H1 (cell line): ENCODE measurements around the gene RTN4RL1. TPM values are rescaled to one million over a fixed set of nuclear protein-coding genes. Genes with fewer than 3 reads are reported as not detected.

Source experiments
- CTCF ChIA-PET: fragments of 300-600 bp; sonication (Branson Sonifier 250); formaldehyde crosslinking; loops from one replicate; lab custom pipeline; 2021; ENCODE audit not compliant: partially characterized antibody; lab: Charles Lee
- POLR2A ChIA-PET: fragments of 300-600 bp; sonication (Branson Sonifier 250); formaldehyde crosslinking; loops from one replicate; lab custom pipeline; 2021; ENCODE audit warnings: inconsistent platforms; ENCODE audit not compliant: partially characterized antibody; lab: Charles Lee
- DNase-seq, 2 experiments: peaks; one replicate each; pipeline versions ENCODE4 v3.0.0 to v3.0.0-alpha.2; 2010 to 2022; ENCODE audit warnings: low spot score in 2 of 2, low read depth in 1 of 2, mixed read lengths in 1 of 2
- FAIRE-seq: peaks from 2 replicates; lab custom pipeline; 2011; peaks lifted over from hg19 to GRCh38; lab: Jason Lieb, UNC
- H2AFZ ChIP-seq: 2 replicates; pipeline ENCODE4 v1.8.1; 2012; ENCODE audit warnings: low read length, inconsistent platforms
- H2AK5ac ChIP-seq: 2 replicates; pipeline ENCODE4 v1.6.1; 2013; ENCODE audit warnings: low read depth, low read length
- H2BK120ac ChIP-seq: replicated peaks from 2 replicates; pipeline ENCODE3; 2013; ENCODE audit warnings: low read depth, low read length, inconsistent platforms
- H2BK12ac ChIP-seq: 2 replicates; pipeline ENCODE4 v1.6.1; 2013; ENCODE audit warnings: low read depth, low read length
- H2BK15ac ChIP-seq: 2 replicates; pipeline ENCODE4 v1.6.1; 2013; ENCODE audit warnings: low read length
- H2BK20ac ChIP-seq: 2 replicates; pipeline ENCODE4 v1.6.1; 2013; ENCODE audit warnings: low read length
- H2BK5ac ChIP-seq: 2 replicates; pipeline ENCODE4 v1.6.1; 2013; ENCODE audit warnings: low read depth, low read length
- H3K14ac ChIP-seq: 2 replicates; pipeline ENCODE4 v1.6.1; 2013; ENCODE audit warnings: inconsistent platforms; ENCODE audit not compliant: insufficient read length
- H3K18ac ChIP-seq: 2 replicates; pipeline ENCODE4 v1.6.1; 2013; ENCODE audit warnings: low read length; ENCODE audit errors: extremely low read depth
- H3K23ac ChIP-seq: 2 replicates; pipeline ENCODE4 v1.6.1; 2013; ENCODE audit warnings: inconsistent platforms; ENCODE audit not compliant: insufficient read length
- H3K23me2 ChIP-seq: 2 replicates; pipeline ENCODE4 v1.6.1; 2013; ENCODE audit warnings: low read depth, low read length
- H3K27ac ChIP-seq: 2 replicates; pipeline ENCODE4 v1.6.1; 2011; ENCODE audit warnings: low read depth, low read length, inconsistent platforms
- H3K27me3 ChIP-seq, 4 experiments: replicated peaks in 1 of 4; 1 replicate in 1 of 4; 2 replicates in 3 of 4; pipeline versions ENCODE4 v1.6.1 to v1.8.1; 2011 to 2013; ENCODE audit warnings: low read length in 3 of 4, mild to moderate bottlenecking in 3 of 4, inconsistent platforms in 2 of 4, mixed read lengths in 2 of 4, moderate library complexity in 1 of 4; ENCODE audit not compliant: control insufficient read depth in 3 of 4, insufficient read depth in 3 of 4; ENCODE audit errors: extremely low read depth in 1 of 4
- H3K36me3 ChIP-seq, 4 experiments: 2 replicates each; pipeline versions ENCODE4 v1.6.1 to v1.8.1; 2011 to 2013; ENCODE audit warnings: mild to moderate bottlenecking in 4 of 4, low read length in 3 of 4, moderate library complexity in 2 of 4, control low read depth in 1 of 4, inconsistent platforms in 1 of 4; ENCODE audit not compliant: insufficient read depth in 4 of 4, control insufficient read depth in 2 of 4
- H3K4ac ChIP-seq: replicated peaks from 2 replicates; pipeline ENCODE3; 2013; ENCODE audit warnings: low read length, low read depth, mixed read lengths, inconsistent platforms; ENCODE audit not compliant: insufficient read length
- H3K4me1 ChIP-seq, 4 experiments: replicated peaks in 1 of 4; 1 replicate in 1 of 4; 2 replicates in 3 of 4; pipeline versions ENCODE4 v1.6.1 to v1.8.1; 2011 to 2013; ENCODE audit warnings: low read length in 3 of 4, inconsistent platforms in 2 of 4, mixed read lengths in 1 of 4; ENCODE audit not compliant: insufficient read depth in 4 of 4, control insufficient read depth in 3 of 4
- H3K4me2 ChIP-seq, 2 experiments: 2 replicates each; pipeline versions ENCODE4 v1.6.1 to v1.8.1; 2011 to 2013; ENCODE audit warnings: low read depth in 2 of 2, low read length in 2 of 2, control low read depth in 1 of 2, inconsistent platforms in 1 of 2, mild to moderate bottlenecking in 1 of 2; ENCODE audit not compliant: insufficient read depth in 1 of 2
- H3K4me3 ChIP-seq, 4 experiments: fragments of 200-600, 300-600 bp in 1 of 4; sonication (generic), shearing (Covaris generic), sonication (Bioruptor Twin) in 1 of 4; 2 replicates each; pipeline versions ENCODE4 v1.5.1 to v1.8.1; 2011 to 2016; ENCODE audit warnings: low read length in 4 of 4, low read depth in 3 of 4, control low read depth in 2 of 4, inconsistent platforms in 2 of 4, mild to moderate bottlenecking in 2 of 4, mixed read lengths in 1 of 4, moderate library complexity in 1 of 4; ENCODE audit not compliant: insufficient read depth in 2 of 4; ENCODE audit errors: extremely low read depth in 1 of 4
- H3K56ac ChIP-seq: replicated peaks from 2 replicates; pipeline ENCODE3; 2013; ENCODE audit warnings: low read depth, mild to moderate bottlenecking, mixed read lengths, low read length, inconsistent platforms; ENCODE audit not compliant: insufficient read length
- H3K79me1 ChIP-seq: 2 replicates; pipeline ENCODE4 v1.6.1; 2013; ENCODE audit warnings: low read depth, low read length, control low read depth
- H3K79me2 ChIP-seq, 2 experiments: 2 replicates each; pipeline versions ENCODE4 v1.6.1 to v1.8.1; 2012 to 2013; ENCODE audit warnings: low read length in 2 of 2, mild to moderate bottlenecking in 2 of 2, inconsistent platforms in 1 of 2; ENCODE audit not compliant: insufficient read depth in 2 of 2, control insufficient read depth in 1 of 2
- H3K9ac ChIP-seq, 4 experiments: replicated peaks in 1 of 4; 1 replicate in 1 of 4; 2 replicates in 3 of 4; pipeline versions ENCODE4 v1.6.1 to v1.8.1; 2011 to 2013; ENCODE audit warnings: low read depth in 3 of 4, low read length in 3 of 4, control low read depth in 2 of 4, mild to moderate bottlenecking in 2 of 4, moderate library complexity in 2 of 4, inconsistent platforms in 1 of 4; ENCODE audit errors: extremely low read depth in 1 of 4
- H3K9me3 ChIP-seq, 2 experiments: 2 replicates each; pipeline versions ENCODE4 v1.6.1 to v1.8.1; 2012 to 2013; ENCODE audit warnings: mild to moderate bottlenecking in 2 of 2, moderate library complexity in 2 of 2, control low read depth in 1 of 2, inconsistent platforms in 1 of 2, low read depth in 1 of 2, low read length in 1 of 2, mixed read lengths in 1 of 2; ENCODE audit not compliant: insufficient read depth in 2 of 2
- H4K20me1 ChIP-seq, 2 experiments: replicated peaks in 1 of 2; 2 replicates each; pipeline versions ENCODE3 to v1.8.1; 2011 to 2013; ENCODE audit warnings: inconsistent platforms in 2 of 2, low read length in 2 of 2, mild to moderate bottlenecking in 1 of 2; ENCODE audit not compliant: insufficient read depth in 2 of 2, control insufficient read depth in 1 of 2
- H4K5ac ChIP-seq: 2 replicates; pipeline ENCODE4 v1.6.1; 2013; ENCODE audit warnings: low read length, low read depth, mixed read lengths, inconsistent platforms; ENCODE audit not compliant: insufficient read length
- H4K8ac ChIP-seq: 2 replicates; pipeline ENCODE4 v1.8.0; 2013; ENCODE audit warnings: mild to moderate bottlenecking, moderate library complexity, low read length, inconsistent platforms; ENCODE audit not compliant: insufficient read depth; ENCODE audit errors: extremely low read depth
- H4K91ac ChIP-seq: replicated peaks from 2 replicates; pipeline ENCODE3; 2013; ENCODE audit warnings: low read length, mixed read lengths, inconsistent platforms; ENCODE audit not compliant: insufficient read length
- BACH1 ChIP-seq: IDR thresholded peaks from 2 replicates; pipeline ENCODE4 v1.6.1; 2012; ENCODE audit warnings: low read length, improper control_type of control experiment
- EGR1 ChIP-seq: IDR thresholded peaks from 2 replicates; pipeline ENCODE4 v1.6.1; 2011; ENCODE audit warnings: low read depth, low read length, borderline replicate concordance
- GTF2F1 ChIP-seq: IDR thresholded peaks from 2 replicates; pipeline ENCODE4 v1.6.1; 2012; ENCODE audit warnings: low read depth, low read length, improper control_type of control experiment, borderline replicate concordance
- HDAC2 ChIP-seq, 2 experiments: fragments of 300-600 bp in 1 of 2; sonication (generic) in 1 of 2; IDR thresholded peaks; 2 replicates each; pipeline ENCODE4 v1.6.1; 2011 to 2012; ENCODE audit warnings: low read depth in 2 of 2, low read length in 2 of 2, mild to moderate bottlenecking in 2 of 2, moderate library complexity in 2 of 2, borderline replicate concordance in 1 of 2, inconsistent platforms in 1 of 2
- HDAC6 ChIP-seq: IDR thresholded peaks from one replicate; pipeline ENCODE4 v1.7.1; 2012; ENCODE audit warnings: low read depth, mild to moderate bottlenecking, inconsistent platforms, low read length, moderate library complexity
- KDM1A ChIP-seq: fragments of 200-600, 300-600 bp; sonication (generic); IDR thresholded peaks from 2 replicates; pipeline ENCODE4 v1.7.1; 2016; ENCODE audit warnings: mild to moderate bottlenecking, low read length, borderline replicate concordance
- MAFK ChIP-seq: IDR thresholded peaks from 2 replicates; pipeline ENCODE4 v1.6.1; 2012; ENCODE audit warnings: low read depth, mild to moderate bottlenecking, improper control_type of control experiment, low read length
- NANOG ChIP-seq: IDR thresholded peaks from 2 replicates; pipeline ENCODE4 v1.6.1; 2011; ENCODE audit warnings: low read length, low read depth, mild to moderate bottlenecking, inconsistent platforms; ENCODE audit not compliant: insufficient read depth, poor library complexity, severe bottlenecking
- POU5F1 ChIP-seq: IDR thresholded peaks from 2 replicates; pipeline ENCODE4 v1.6.1; 2011; ENCODE audit warnings: low read depth, mild to moderate bottlenecking, low read length, moderate library complexity
- SP1 ChIP-seq: IDR thresholded peaks from 2 replicates; pipeline ENCODE4 v1.6.1; 2011; ENCODE audit warnings: low read depth, low read length
- SP2 ChIP-seq: IDR thresholded peaks from 2 replicates; pipeline ENCODE4 v1.6.1; 2012; ENCODE audit warnings: mild to moderate bottlenecking, low read length, inconsistent platforms
- TAF7 ChIP-seq: optimal IDR thresholded peaks from 2 replicates; pipeline ENCODE3; 2011; ENCODE audit warnings: low read depth, mild to moderate bottlenecking, inconsistent platforms, low read length, moderate library complexity, borderline replicate concordance
- TCF12 ChIP-seq: IDR thresholded peaks from 2 replicates; pipeline ENCODE4 v1.6.1; 2011; ENCODE audit warnings: low read depth, mild to moderate bottlenecking, low read length
- WGBS, 2 experiments: shearing (Covaris generic) in 1 of 2; methylation state at CpG; one replicate each; pipeline versions ENCODE4 v1.1.6 to v1.1.7; 2013 to 2015; ENCODE audit warnings: low lambda C conversion rate in 2 of 2, mixed read lengths in 2 of 2, inconsistent platforms in 1 of 2, low coverage in 1 of 2, missing lambda C conversion rate in 1 of 2; ENCODE audit not compliant: insufficient replicate concordance in 2 of 2, insufficient coverage in 1 of 2, insufficient read length in 1 of 2; ENCODE audit errors: extremely low coverage in 1 of 2, missing lambda C conversion rate in 1 of 2; 5-methylcytosine and 5-hydroxymethylcytosine counted together
- polyA plus RNA-seq, 7 experiments: library from polyadenylated mRNA; depleted of rRNA in 3 of 7; stranded (reverse) in 5 of 7; unstranded in 2 of 7; fragments of >200 nt in 5 of 7; fragments of 200-250 nt in 2 of 7; gene quantifications; 1 replicate in 5 of 7; 2 replicates in 1 of 7; 4 replicates in 1 of 7; pipeline versions ENCODE4 v1.2.1 to v1.2.3, GENCODE V29; 2011 to 2013; ENCODE audit warnings: missing spikeins in 2 of 7, mixed read lengths in 2 of 7
- total RNA-seq: library from RNA; stranded (reverse); fragmentation: NEBNext Ultra II Directional; extraction: Animal tissue kit (Norgen Biotek cat#: 25700); gene quantifications from 2 replicates; pipeline ENCODE4 v1.2.1, GENCODE V29; 2021

Gene RTN4RL1
- total and polyA plus RNA-seq, 2 of the 8 experiments (the other 6 are each of a cell fraction or from before 2014, with no cell fraction given), result 0.09 TPM; not detected in 1

- no peak for FAIRE-seq
- Histone ChIP-seq H2BK15ac (no peak overlapping the region), H3K9ac (no peak overlapping the region), H2BK5ac (no peak overlapping the region), H3K4ac (no peak overlapping the region), H4K91ac (no peak overlapping the region), H3K4me3 (no peak overlapping the region), H2AFZ (no peak overlapping the region), H3K27me3 (peaks cover 0 to 2% (median 0%) of the 10 kb centered on the region in 4 experiments; a peak in 1 of 7 replicates), H3K4me1 (peaks cover 0 to 9% (median 3%) of the 10 kb centered on the region in 4 experiments; a peak in 5 of 7 replicates), H4K5ac (no peak overlapping the region), H3K27ac (no peak overlapping the region), H3K79me1 (no peaks in the 10 kb centered on the region), H2BK120ac (no peak overlapping the region), H3K4me2 (no peak overlapping the region), H2AK5ac (no peak overlapping the region), H4K20me1 (peaks cover 0 to 7% of the 10 kb centered on the region in 2 experiments), H3K18ac (no peak overlapping the region), H3K14ac (no peak overlapping the region), H3K56ac (no peak overlapping the region), H2BK20ac (no peak overlapping the region), H3K79me2 (no peaks in the 10 kb centered on the region), H3K23me2 (peaks cover 2% of the 10 kb centered on the region; the same call in 1 of the 2 replicates), H4K8ac (no peak overlapping the region), H2BK12ac (no peak overlapping the region), H3K36me3 (peaks cover 0 to 5% (median 1%) of the 10 kb centered on the region in 4 experiments; a peak in 3 of 8 replicates), H3K9me3 (no peaks in the 10 kb centered on the region), H3K23ac (no peak overlapping the region)
- no peak for DNase-seq
- CTCF ChIA-PET, result interaction anchor here (2.1 kb wide), 1 partner anchor 12 kb away, joined by 8 read pairs; the partner anchor contains the start of gene RTN4RL1
- POLR2A ChIA-PET, result interaction anchor here (0.5 kb wide), 1 partner anchor 190 kb away, joined by 3 read pairs; no protein-coding TSS in a partner anchor
- TF ChIP-seq GTF2F1 (no peak), POU5F1 (no peak), NANOG (no peak), MAFK (no peak), BACH1 (no peak), SP2 (no peak), EGR1 (no peak), HDAC6 (no peak), KDM1A (no peak), HDAC2 (IDR thresholded peaks at IDR 0.05; ENCODE audit: borderline replicate concordance in 1 of 2, low read depth in 2 of 2, low read length in 2 of 2) (no peak), SP1 (no peak), TAF7 (no peak), TCF12 (no peak)
- 82% methylated on average over 9 of the region's 10 CpGs; no CpG with 5 or more reads in 1 of the 2 experiments for WGBS, 2 experiments
These were observed 12.0 kb upstream of the RTN4RL1 start for GRCh38 chr17:2037155-2037554.
